ENCODE results near the gene FAXC.

FAXC gene

GRCh38 chr6:99241905-99242534 lies 107.5 kb downstream of the FAXC start (continued):
- TF ChIP-seq CSRNP3 (CRISPR knock-in tag; IDR thresholded peaks at IDR 0.05) (no peak), CSDC2 (CRISPR knock-in tag; IDR thresholded peaks at IDR 0.05) (no peak), GLIS3 (CRISPR knock-in tag; IDR thresholded peaks at IDR 0.05) (no peak), ZNF565 (CRISPR knock-in tag; conservative IDR thresholded peaks at IDR 0.05; ENCODE audit: low read depth) (no peak)

GRCh38 chr6:99236010-99236409 lies 113.5 kb downstream of the FAXC start:
- ATAC-seq: no peak
- TF ChIP-seq CSRNP3 (CRISPR knock-in tag; IDR thresholded peaks at IDR 0.05): no peak
- no peak for TF ChIP-seq TCF4 (CRISPR knock-in tag; IDR thresholded peaks at IDR 0.05; ENCODE audit: borderline replicate concordance)
- no peak for TF ChIP-seq ZFP30 (CRISPR knock-in tag; IDR thresholded peaks at IDR 0.05)
- TF ChIP-seq RARB (CRISPR knock-in tag; IDR thresholded peaks at IDR 0.05): no peak
- no peak for TF ChIP-seq ZNF70 (CRISPR knock-in tag; IDR thresholded peaks at IDR 0.05)
- no peak for TF ChIP-seq PATZ1 (CRISPR knock-in tag; IDR thresholded peaks at IDR 0.05; ENCODE audit: borderline replicate concordance)
- no peak for TF ChIP-seq CSDC2 (CRISPR knock-in tag; IDR thresholded peaks at IDR 0.05)
- no peak for TF ChIP-seq SNAI2 (CRISPR knock-in tag; IDR thresholded peaks at IDR 0.05)
- TF ChIP-seq GLIS3 (CRISPR knock-in tag; IDR thresholded peaks at IDR 0.05): no peak
- TF ChIP-seq ARNTL (CRISPR knock-in tag; IDR thresholded peaks at IDR 0.05; ENCODE audit: borderline replicate concordance, low read depth): no peak
- no peak for TF ChIP-seq PPARA (CRISPR knock-in tag; IDR thresholded peaks at IDR 0.05; ENCODE audit: borderline replicate concordance)
- TF ChIP-seq ZNF8 (CRISPR knock-in tag; IDR thresholded peaks at IDR 0.05): no peak
- TF ChIP-seq ZC3H10 (CRISPR knock-in tag; IDR thresholded peaks at IDR 0.05): no peak
- TF ChIP-seq OSR1 (CRISPR knock-in tag; IDR thresholded peaks at IDR 0.05): no peak
- no peak for TF ChIP-seq ZFP3 (CRISPR knock-in tag; IDR thresholded peaks at IDR 0.05)
- no peak for TF ChIP-seq CREB5 (CRISPR knock-in tag; IDR thresholded peaks at IDR 0.05; ENCODE audit: low read depth)
- no peak for TF ChIP-seq TOX (CRISPR knock-in tag; IDR thresholded peaks at IDR 0.05; ENCODE audit: borderline replicate concordance)

- ATAC-seq: no peak
- TF ChIP-seq ZNF565 (CRISPR knock-in tag; conservative IDR thresholded peaks at IDR 0.05; ENCODE audit: low read depth) (no peak), POU6F1 (CRISPR knock-in tag; IDR thresholded peaks at IDR 0.05; ENCODE audit: borderline replicate concordance, low read depth) (no peak), ZC3H10 (CRISPR knock-in tag; IDR thresholded peaks at IDR 0.05) (no peak), BACH2 (CRISPR knock-in tag; IDR thresholded peaks at IDR 0.05; ENCODE audit: borderline replicate concordance) (no peak), TCF4 (CRISPR knock-in tag; IDR thresholded peaks at IDR 0.05; ENCODE audit: borderline replicate concordance) (no peak), CREB5 (CRISPR knock-in tag; IDR thresholded peaks at IDR 0.05; ENCODE audit: low read depth) (no peak), TSHZ2 (CRISPR knock-in tag; IDR thresholded peaks at IDR 0.05) (no peak), ISL1 (CRISPR knock-in tag; IDR thresholded peaks at IDR 0.05) (no peak), ZFP3 (CRISPR knock-in tag; IDR thresholded peaks at IDR 0.05) (no peak)
Measured at GRCh38 chr6:99233219-99233618, 116.3 kb downstream of the FAXC start.

Data from SK-N-SH treated with all-trans-retinoic acid at 6 μM for 48 hours (cell line).